Medulla oblongata (tissue), 1 donor: ENCODE results near the gene FRY.

Source experiments
- DNase-seq: peaks from one replicate; pipeline ENCODE4 v3.0.0-alpha.2; 2015; ENCODE audit errors: extremely low spot score

The FRY gene

DNA sequence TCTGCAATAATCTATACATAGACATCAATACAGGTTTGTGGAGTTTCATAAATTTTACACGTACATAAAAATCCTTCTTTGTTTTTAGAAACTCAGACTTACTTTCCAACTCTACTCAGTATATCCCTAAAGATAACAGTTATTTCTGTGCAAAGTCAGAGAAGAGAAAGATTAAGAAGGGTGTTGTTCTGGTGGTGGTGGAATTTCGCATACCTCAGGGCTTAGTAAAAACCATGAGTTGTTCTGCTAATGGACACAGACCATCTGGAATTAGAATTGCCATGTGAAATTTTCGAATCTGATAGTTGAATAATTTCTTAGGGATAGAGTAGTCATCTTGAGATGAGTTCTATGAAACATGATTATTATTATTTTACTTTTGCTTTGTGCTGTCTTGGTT, 180.8 kb downstream of the FRY start:
- no peak for DNase-seq

DNA sequence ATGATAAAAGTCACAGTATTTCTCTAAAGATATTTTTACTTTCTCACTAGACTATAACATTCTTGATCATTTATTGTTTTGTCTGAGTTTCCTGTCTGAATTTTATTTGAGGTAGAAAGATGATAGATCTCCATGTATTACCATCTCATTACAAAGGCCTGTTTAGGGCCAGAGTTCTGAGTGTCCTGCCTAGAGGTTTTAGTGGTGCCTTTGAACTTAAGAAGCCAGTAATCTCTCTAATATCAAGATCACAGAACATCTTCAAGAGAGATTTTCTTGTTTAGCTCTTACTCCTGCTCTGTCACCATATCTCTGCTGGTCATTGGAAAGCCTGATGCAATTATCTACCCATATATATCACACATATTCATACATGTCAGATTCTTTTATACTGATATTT, 182.1 kb downstream of the FRY start:
- DNase-seq: no peak

GRCh38 chr13:32214071-32214470, 182.5 kb downstream of the FRY start:
- no peak for DNase-seq

GRCh38 chr13:32216281-32216680, 184.7 kb downstream of the FRY start:
- no peak for DNase-seq

DNA sequence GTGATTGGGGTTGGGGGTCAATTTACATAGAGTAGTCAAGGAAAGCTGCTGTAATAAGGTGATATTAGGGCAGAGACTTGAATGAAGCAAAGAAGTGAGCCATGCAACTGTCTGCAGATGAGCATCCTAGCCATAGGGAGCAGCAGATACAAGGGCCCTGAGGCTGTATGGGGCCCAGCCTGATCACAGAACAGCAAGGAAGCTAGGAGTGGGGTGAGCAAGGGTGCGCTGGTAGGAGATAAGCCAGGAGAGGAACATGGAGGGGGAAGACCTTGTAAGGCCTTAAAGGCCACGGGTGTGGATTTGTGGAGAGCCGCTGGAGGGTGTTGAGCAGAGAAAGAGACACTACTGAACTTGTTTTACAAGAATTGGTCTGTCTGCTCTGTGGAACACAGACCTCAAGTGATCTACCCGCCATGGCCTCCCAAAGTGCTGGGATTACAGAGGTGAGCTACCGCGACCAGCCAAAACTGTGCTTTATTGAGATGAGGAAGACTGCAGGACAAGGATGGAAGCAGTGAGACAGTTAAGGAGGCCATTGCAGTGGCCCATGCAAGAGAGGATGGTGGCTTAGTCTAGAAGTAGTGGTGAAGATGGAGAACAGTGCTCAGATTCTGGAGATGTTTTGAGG, 190.6 kb downstream of the FRY start:
- DNase-seq: no peak

GRCh38 chr13:32224916-32225315, 193.3 kb downstream of the FRY start:
- DNase-seq: no peak

- no peak for DNase-seq
Measured at GRCh38 chr13:32225481-32225931, 193.9 kb downstream of the FRY start.

- no peak for DNase-seq
Measured at GRCh38 chr13:32228330-32229041, 196.9 kb downstream of the FRY start.

DNA sequence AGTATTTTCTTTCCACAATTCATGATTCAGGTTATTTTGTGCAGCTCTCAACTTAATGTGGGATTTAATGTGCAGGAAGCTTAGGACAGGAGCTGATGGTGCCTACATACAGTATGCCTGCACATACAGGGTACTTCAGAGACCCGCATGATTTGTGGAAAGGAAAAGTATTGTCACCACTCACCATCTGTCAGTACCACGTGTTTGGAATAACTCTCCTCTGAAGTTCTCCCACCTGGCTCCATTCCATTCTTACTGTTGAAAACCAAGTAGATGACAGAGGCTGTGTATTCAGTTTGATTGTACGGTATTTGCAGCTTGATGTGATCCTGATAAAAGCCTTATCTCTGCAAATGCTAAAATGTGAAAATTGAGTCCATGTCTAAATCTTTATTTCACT, 197.9 kb downstream of the FRY start:
- no peak for DNase-seq

DNA sequence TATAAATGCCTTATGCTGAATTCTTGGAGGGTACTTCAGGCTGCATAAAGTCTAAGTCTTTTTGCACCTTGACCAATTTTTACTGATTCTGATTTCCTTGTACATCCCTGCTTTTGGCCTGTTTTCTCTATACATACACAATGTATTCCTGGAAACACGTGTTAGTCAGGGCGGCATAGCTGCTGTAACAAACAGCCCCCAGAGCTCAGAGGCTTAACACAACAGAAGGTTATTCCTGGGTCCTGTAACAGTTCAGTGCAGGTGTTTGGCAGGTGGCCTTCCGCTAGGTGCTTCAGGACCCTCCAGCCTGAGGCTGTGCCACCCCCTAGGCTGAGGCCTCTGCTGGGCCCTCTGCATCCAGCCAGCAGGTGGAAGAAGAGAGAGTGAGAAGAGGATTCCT, 200.7 kb downstream of the FRY start:
- DNase-seq: no peak

GRCh38 chr13:32233062-32233461, 201.5 kb downstream of the FRY start:
- peak; percentile 33 for DNase-seq

GRCh38 chr13:32234914-32235313, 203.3 kb downstream of the FRY start:
- no peak for DNase-seq

GRCh38 chr13:32237681-32238080, 206.1 kb downstream of the FRY start:
- no peak for DNase-seq

- no peak for DNase-seq
Measured at GRCh38 chr13:32243695-32244094, 212.1 kb downstream of the FRY start.

GRCh38 chr13:32245555-32245954, 214.0 kb downstream of the FRY start:
- DNase-seq: no peak

GRCh38 chr13:32246468-32246867, 214.9 kb downstream of the FRY start:
- DNase-seq: peak; percentile 57

DNA sequence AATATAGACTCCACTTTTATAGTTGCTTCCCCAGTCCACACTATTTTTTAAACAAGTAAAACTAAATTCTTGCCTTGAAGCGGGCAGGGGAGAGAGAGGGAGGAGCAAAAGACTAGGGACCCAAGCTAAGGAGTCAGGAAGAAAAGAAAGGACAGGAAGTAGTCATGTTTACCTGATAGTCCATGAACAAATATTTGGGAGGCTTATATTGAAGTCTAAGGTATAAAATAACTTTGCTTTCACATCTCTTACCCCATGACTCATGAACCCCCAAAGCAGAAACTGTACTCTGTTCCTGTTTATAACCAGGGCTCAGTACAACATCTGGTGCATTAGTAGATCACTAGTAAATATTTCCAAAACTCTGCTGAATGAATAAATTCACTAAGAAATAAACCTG, 216.3 kb downstream of the FRY start:
- no peak for DNase-seq

DNA sequence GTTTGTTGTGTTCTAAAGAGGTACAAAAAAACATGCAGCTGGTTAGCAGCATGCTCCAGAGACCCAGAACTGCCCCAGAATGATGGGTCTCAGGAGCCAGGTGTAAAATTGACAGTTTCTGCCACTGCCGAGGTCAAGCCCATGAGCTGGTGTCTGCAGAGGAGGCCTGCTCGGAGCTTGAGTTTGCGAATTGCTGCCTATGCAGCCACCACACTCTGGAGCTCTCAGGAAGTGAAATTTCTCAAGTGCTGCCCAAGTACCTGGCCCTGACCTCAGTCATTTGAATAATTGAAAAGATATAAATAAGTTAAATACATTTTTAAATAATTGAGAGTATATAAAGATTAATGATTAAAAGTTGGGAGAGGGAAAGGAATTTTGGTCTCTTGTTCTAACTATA, 217.2 kb downstream of the FRY start:
- DNase-seq: no peak

DNA sequence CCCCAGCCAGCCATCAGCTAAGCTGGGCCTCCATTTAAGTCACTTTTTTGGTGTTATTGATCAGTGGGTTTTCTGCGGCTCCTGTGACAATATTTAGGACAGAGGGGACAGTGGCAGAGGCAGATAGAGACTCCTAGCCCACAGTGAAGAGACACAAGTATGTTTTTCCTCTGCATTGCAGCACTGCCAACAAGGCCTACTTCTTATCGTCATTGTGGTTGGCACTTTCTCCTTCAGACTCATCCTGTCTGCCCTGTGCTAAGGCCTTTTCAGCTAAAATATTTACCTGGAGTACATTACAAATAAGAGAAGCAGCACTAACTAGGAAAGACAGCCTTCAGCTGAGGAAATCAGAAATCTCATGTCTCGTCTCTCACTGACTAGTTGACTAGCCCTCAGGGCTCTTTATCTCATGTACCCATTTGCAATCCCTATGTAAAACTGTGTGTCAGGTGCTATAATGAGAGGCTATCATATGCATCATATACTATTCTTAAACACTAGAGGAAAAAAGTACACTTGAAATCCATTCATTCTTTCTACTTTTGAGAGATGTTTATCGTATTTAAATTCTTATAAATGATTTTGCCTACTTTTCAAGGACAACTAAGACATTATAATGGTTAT, 221.4 kb downstream of the FRY start:
- DNase-seq: no peak

- no peak for DNase-seq
Measured at GRCh38 chr13:32253911-32254399, 222.4 kb downstream of the FRY start.

- no peak for DNase-seq
Measured at GRCh38 chr13:32254416-32254815, 222.8 kb downstream of the FRY start.

GRCh38 chr13:32254916-32255723, 223.5 kb downstream of the FRY start:
- DNase-seq: no peak
